Testis (tissue), 3 donors: ENCODE measurements around the gene CACNB2. TPM values are rescaled to one million over a fixed set of nuclear protein-coding genes. Genes with fewer than 3 reads are reported as not detected.

Experiments
- DNase-seq: peaks from one replicate; pipeline ENCODE4 v3.0.0-alpha.2; 2019
- H3K27ac ChIP-seq, 2 donors: fragments of 200-600 bp; sonication (generic); one replicate each; pipeline ENCODE4 v1.5.1; 2019
- H3K27me3 ChIP-seq: fragments of 200-600 bp; sonication (generic); one replicate; pipeline ENCODE4 v1.5.1; 2019
- H3K36me3 ChIP-seq: fragments of 200-600 bp; sonication (generic); one replicate; pipeline ENCODE4 v1.5.1; 2017; ENCODE audit warnings: low read depth; ENCODE audit errors: missing control alignments
- H3K4me1 ChIP-seq: fragments of 200-600 bp; sonication (generic); one replicate; pipeline ENCODE4 v1.5.1; 2019
- H3K4me3 ChIP-seq, 2 donors: fragments of 200-600 bp; sonication (generic); one replicate each; pipeline ENCODE4 v1.5.1; 2017 to 2019
- H3K9me3 ChIP-seq: fragments of 200-600 bp; sonication (generic); one replicate; pipeline ENCODE4 v1.5.1; 2017
- POLR2A ChIP-seq: fragments of 450-650 bp; IDR thresholded peaks from one replicate; pipeline ENCODE4 v1.6.1; 2017; ENCODE audit warnings: antibody characterized with exemption, mild to moderate bottlenecking, moderate library complexity
- WGBS, 2 donors: methylation state at CpG; one replicate each; pipeline ENCODE4 v1.1.5; 2018; 5-methylcytosine and 5-hydroxymethylcytosine counted together
- intact Hi-C: fragments of 100-400 bp; cut with DNase I; formaldehyde crosslinking; loops from one replicate; pipeline ENCODE4 v1.15.1; 2023; ENCODE audit warnings: low total_unique reads
- polyA plus RNA-seq: library from polyadenylated mRNA; stranded (reverse); fragments of 350-450 nt; fragmentation: Illumina TruSeq; extraction: RNeasy Lipid Tissue Mini Kit (QIAGEN cat#74804); gene quantifications from one replicate; pipeline ENCODE4 v1.2.3, GENCODE V29; 2014; ENCODE audit warnings: low read depth, low replicate concordance; ENCODE audit not compliant: insufficient read depth
- total RNA-seq, 2 donors: library from RNA; depleted of rRNA; stranded (reverse); fragments of >200 nt; gene quantifications; one replicate each; pipeline ENCODE4 v1.2.3, GENCODE V29; 2016
- TF ChIP-seq, protein P1 (sequence below), 3 experiments: fragments of 450-650 bp in 2 of 3; fragments of 200-600 bp in 1 of 3; sonication (generic) in 1 of 3; IDR thresholded peaks; one replicate each; pipeline ENCODE4 v1.5.1; 2016 to 2019; ENCODE audit warnings: antibody characterized with exemption in 3 of 3, mild to moderate bottlenecking in 2 of 3, moderate library complexity in 1 of 3

The CACNB2 gene
- total and polyA plus RNA-seq, 3 donors from 2014 or later = 1.3 to 4.8 (median 1.4) TPM

DNA sequence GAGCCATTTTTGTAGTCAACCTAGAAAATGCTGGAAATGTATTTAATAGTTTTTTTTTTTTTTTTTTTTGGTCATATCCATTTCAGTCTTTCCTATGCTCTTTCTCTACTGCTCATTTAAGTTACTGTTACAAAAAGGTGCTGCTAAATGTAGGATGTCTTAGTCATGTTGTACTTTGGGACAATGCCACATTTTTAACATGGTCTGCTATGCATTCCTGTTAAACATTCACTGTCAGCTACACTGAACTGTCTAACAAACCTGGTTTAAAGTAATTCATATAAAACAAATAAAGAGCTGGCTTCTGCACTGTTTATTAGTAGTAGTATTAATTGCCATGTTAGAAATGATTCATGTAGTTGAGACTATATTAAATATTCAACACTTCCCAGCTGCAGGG lies 402.6 kb downstream of the CACNB2 start:
- no peak for TF ChIP-seq POLR2A
- TF ChIP-seq, protein P1, sequence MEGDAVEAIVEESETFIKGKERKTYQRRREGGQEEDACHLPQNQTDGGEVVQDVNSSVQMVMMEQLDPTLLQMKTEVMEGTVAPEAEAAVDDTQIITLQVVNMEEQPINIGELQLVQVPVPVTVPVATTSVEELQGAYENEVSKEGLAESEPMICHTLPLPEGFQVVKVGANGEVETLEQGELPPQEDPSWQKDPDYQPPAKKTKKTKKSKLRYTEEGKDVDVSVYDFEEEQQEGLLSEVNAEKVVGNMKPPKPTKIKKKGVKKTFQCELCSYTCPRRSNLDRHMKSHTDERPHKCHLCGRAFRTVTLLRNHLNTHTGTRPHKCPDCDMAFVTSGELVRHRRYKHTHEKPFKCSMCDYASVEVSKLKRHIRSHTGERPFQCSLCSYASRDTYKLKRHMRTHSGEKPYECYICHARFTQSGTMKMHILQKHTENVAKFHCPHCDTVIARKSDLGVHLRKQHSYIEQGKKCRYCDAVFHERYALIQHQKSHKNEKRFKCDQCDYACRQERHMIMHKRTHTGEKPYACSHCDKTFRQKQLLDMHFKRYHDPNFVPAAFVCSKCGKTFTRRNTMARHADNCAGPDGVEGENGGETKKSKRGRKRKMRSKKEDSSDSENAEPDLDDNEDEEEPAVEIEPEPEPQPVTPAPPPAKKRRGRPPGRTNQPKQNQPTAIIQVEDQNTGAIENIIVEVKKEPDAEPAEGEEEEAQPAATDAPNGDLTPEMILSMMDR (IDR thresholded peaks at IDR 0.05) = no peak
- Histone ChIP-seq H3K4me3 (no peak overlapping the region), H3K9me3 (no peaks in the 10 kb centered on the region), H3K36me3 (no peaks in the 10 kb centered on the region), H3K27ac (no peak overlapping the region), H3K27me3 (no peaks in the 10 kb centered on the region), H3K4me1 (no peaks in the 10 kb centered on the region)
- DNase-seq = no peak
- intact Hi-C loops = no loop called here

DNA sequence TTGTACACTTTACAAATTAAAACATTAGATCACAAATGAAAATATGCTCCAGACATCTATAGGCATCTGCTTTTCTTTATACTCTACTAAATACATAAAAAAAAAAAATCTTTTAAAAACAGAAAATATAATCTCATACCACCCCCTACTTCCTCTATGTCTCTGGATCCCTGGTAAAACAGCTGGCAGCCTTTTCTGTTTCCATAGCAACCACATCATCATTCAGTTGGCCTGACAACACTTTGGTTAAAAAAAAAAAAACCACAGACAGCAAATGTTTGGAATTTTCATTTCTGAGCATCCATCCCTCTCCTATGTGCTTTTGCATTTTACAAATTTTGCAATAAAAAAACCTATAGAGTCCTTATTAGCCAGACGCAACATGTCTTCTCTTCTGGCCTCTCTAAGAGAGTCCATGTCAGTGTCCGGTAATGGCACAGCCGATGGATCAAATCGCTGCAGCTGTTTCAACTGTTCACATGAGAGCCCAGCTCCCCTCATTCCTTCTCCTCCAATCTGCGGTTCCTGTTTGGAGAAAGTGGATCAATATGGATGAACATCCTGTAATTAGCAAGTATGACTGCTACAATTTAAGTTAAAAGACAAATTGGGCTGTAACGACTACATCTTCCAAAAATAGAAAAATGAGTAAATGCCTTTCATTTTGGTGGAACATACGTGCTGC lies 405.5 kb downstream of the CACNB2 start:
- DNase-seq = no peak
- Histone ChIP-seq H3K27ac (no peak overlapping the region), H3K4me1 (no peaks in the 10 kb centered on the region), H3K36me3 (no peaks in the 10 kb centered on the region), H3K9me3 (no peaks in the 10 kb centered on the region), H3K4me3 (no peak overlapping the region), H3K27me3 (no peaks in the 10 kb centered on the region)
- 86 to 91% methylated on average over 7 of the region's 7 CpGs for WGBS, 2 donors
- intact Hi-C loops = no loop called here
- no peak for TF ChIP-seq POLR2A
- TF ChIP-seq, protein P1 (IDR thresholded peaks at IDR 0.05) = no peak

DNA sequence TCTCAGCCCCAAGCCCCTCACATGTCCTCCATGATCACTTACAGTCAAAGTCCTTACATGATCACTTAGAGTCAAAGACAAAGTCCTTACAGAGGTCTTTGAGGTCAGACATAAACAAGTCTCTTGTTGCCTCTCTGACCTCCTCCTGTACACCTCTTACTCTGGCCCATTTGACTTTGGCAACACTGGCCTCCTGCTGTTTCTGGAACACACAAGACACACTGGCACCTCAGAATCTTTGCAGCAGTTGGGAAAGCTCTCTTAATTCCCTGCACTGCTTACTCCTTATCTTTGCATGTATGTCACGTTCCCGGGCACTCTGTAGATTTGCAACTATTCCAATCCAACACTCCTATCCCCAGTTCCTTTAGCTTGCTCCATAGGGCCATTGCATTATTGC lies 408.9 kb downstream of the CACNB2 start:
- TF ChIP-seq POLR2A = no peak
- TF ChIP-seq, protein P1 (IDR thresholded peaks at IDR 0.05) = no peak
- Histone ChIP-seq H3K4me3 (no peak overlapping the region), H3K27ac (no peak overlapping the region), H3K27me3 (no peaks in the 10 kb centered on the region), H3K36me3 (no peaks in the 10 kb centered on the region), H3K9me3 (no peaks in the 10 kb centered on the region), H3K4me1 (no peaks in the 10 kb centered on the region)
- DNase-seq = no peak
- intact Hi-C loops = no loop called here
- WGBS, 2 donors = 96 to 100% methylated on average over 2 of the region's 2 CpGs

DNA sequence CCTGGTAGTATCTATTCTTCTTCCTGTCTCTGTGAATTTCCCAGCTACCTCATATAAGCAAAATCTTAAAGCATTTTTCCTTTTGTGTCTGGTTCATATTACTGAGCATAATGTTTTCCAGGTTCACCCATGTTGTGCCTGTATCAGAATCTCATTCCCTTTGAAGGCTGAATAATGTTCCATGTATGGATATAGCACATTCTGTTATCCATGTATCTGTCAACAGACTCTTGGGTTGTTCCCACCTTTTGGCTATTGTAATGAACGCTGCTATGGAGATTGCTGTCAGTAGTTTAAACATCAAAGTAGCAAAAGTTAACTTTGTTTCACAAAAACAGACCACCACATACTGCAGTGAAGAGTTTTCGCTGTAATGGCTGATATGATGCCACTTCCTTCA lies 411.2 kb downstream of the CACNB2 start:
- DNase-seq = no peak
- no peaks in the 10 kb centered on the region for H3K4me1 ChIP-seq
- H3K4me3 ChIP-seq = no peak overlapping the region
- no peaks in the 10 kb centered on the region for H3K9me3 ChIP-seq
- intact Hi-C loops = no loop called here
- no peak overlapping the region for H3K27ac ChIP-seq
- WGBS, 2 donors = 97% methylated on average over 2 of the region's 2 CpGs
- TF ChIP-seq, protein P1 (IDR thresholded peaks at IDR 0.05) = no peak
- no peak for TF ChIP-seq POLR2A
- no peaks in the 10 kb centered on the region for H3K36me3 ChIP-seq
- H3K27me3 ChIP-seq = no peaks in the 10 kb centered on the region

DNA sequence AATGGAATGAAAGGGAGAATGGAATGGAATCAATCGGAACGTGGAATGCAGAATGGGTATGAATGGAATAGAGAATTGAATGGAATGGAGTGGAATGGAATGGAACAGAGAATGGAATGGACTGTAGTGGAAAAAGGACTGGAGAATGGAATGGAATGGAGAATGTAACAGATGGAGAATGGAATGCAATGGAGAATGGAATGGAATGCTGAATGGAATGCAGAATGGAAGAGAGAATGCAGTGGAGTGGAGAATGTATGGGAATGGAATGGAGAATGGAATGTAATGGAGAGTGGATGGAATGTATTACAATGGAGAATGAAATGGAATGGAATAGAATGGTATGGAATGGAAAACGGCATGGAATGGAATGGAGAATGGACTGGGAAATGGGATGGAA lies 414.3 kb downstream of the CACNB2 start:
- no peak for TF ChIP-seq POLR2A
- TF ChIP-seq, protein P1 (IDR thresholded peaks at IDR 0.05) = no peak
- no peak for DNase-seq
- Histone ChIP-seq H3K27me3 (no peaks in the 10 kb centered on the region), H3K4me3 (no peak overlapping the region), H3K36me3 (no peaks in the 10 kb centered on the region), H3K9me3 (no peaks in the 10 kb centered on the region), H3K4me1 (no peaks in the 10 kb centered on the region), H3K27ac (no peak overlapping the region)
- WGBS, 2 donors = 87 to 92% methylated on average over 3 of the region's 3 CpGs
- intact Hi-C loops = no loop called here
